HPDE6-E6E7 (cell line): ENCODE measurements around the gene CHP1.
"Not testable (repeated sequence)": the region's sequence is repeated elsewhere in the genome, so short reads cannot be mapped to it uniquely, and the experiment has no call there.

Experiments used
- DNase-seq: peaks from one replicate; pipeline ENCODE4 v3.0.0; 2011; ENCODE audit warnings: missing footprints; ENCODE audit errors: extremely low spot score

CHP1 gene

GRCh38 chr15:41230650-41231421, at the start of gene CHP1, which contains the start of gene EXD1:
Gene CHP1, plus strand, starts transcription at chr15:41231268. Its CDS starts 115 bp downstream, at chr15:41231383.
Gene EXD1, minus strand, starts transcription at chr15:41230757. Its CDS starts 4,182 bp downstream, at chr15:41226575.
- peak; percentile 98 for DNase-seq

- no peak for DNase-seq
Measured at GRCh38 chr15:41182266-41182665, 48.8 kb upstream of the CHP1 start.

- DNase-seq = no peak
Measured at GRCh38 chr15:41183581-41183980, 47.5 kb upstream of the CHP1 start.

- DNase-seq = no peak
Measured at GRCh38 chr15:41194444-41194843, 36.6 kb upstream of the CHP1 start.

- no peak for DNase-seq
Measured at GRCh38 chr15:41199470-41199869, 31.6 kb upstream of the CHP1 start.

- DNase-seq = no peak
Measured at GRCh38 chr15:41203395-41203794, 27.7 kb upstream of the CHP1 start.

- DNase-seq = no peak
Measured at GRCh38 chr15:41205315-41205714, 25.8 kb upstream of the CHP1 start.

- DNase-seq = peak; percentile 67
Measured at GRCh38 chr15:41207687-41208448, 23.2 kb upstream of the CHP1 start.

GRCh38 chr15:41215708-41216107, 15.4 kb upstream of the CHP1 start:
- DNase-seq = no peak

GRCh38 chr15:41218851-41219250, 12.2 kb upstream of the CHP1 start:
- DNase-seq = no peak

GRCh38 chr15:41219381-41219780, 11.7 kb upstream of the CHP1 start:
- no peak for DNase-seq

- no peak for DNase-seq
Measured at GRCh38 chr15:41230345-41230649, 771 bp upstream of the CHP1 start.

GRCh38 chr15:41231422-41232226, 556 bp downstream of the CHP1 start:
- DNase-seq = no peak

GRCh38 chr15:41233367-41233771, 2.3 kb downstream of the CHP1 start:
- no peak for DNase-seq

GRCh38 chr15:41235228-41235627, 4.2 kb downstream of the CHP1 start:
- not testable (repeated sequence) for DNase-seq

- no peak for DNase-seq
Measured at GRCh38 chr15:41235929-41236328, 4.9 kb downstream of the CHP1 start.

- DNase-seq = no peak
Measured at GRCh38 chr15:41238100-41238499, 7.0 kb downstream of the CHP1 start.

- DNase-seq = no peak
Measured at GRCh38 chr15:41241221-41241964, 10.3 kb downstream of the CHP1 start.

GRCh38 chr15:41250745-41251144, 19.7 kb downstream of the CHP1 start:
- not testable (repeated sequence) for DNase-seq

GRCh38 chr15:41251411-41251810, 20.3 kb downstream of the CHP1 start:
- no peak for DNase-seq

- DNase-seq = no peak
Measured at GRCh38 chr15:41254560-41254959, 23.5 kb downstream of the CHP1 start.

- no peak for DNase-seq
Measured at GRCh38 chr15:41256103-41256502, 25.0 kb downstream of the CHP1 start.
